ENCODE results near the gene CPOX.
"Not testable (repeated sequence)": the region's sequence is repeated elsewhere in the genome, so short reads cannot be mapped to it uniquely, and the experiment has no call there.

The CPOX gene

DNA sequence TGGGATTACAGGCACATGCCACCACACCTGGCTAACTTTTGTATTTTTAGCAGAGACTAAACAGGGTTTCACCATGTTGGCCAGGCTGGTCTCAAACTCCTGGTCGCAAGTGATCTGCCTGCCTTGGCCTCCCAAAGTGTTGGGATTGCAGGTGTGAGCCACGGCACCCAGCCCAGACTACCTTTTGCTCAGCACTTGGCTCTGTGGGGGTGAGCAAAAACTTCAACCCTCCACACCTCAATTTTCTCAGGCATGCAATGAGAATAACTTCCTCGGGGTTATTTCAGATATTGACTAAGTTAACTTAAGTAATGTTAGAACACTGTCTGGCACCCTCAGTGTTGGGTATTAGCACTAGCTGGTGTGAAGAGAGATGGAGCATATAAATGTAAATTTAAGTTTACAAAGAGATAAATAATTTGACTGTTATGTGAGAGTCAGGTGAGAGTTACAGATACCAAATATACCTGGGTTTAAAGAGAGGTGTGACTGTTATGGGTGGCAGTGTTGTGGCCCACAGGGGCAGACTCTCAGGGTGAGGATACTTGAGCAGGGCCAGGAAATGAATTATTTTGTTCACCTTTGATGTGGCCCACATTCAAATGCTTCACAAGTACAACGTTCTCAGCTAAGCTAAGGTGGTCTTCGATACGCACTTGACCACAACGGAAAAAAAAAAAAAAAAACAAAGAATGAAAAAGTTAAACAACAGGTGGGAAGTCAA lies 29.0 kb downstream of the CPOX start:
- no peak for DNase-seq

GRCh38 chr3:98563661-98564281 lies 29.6 kb downstream of the CPOX start:
- DNase-seq = no peak

- no peak for DNase-seq
These were observed 31.5 kb downstream of the CPOX start for GRCh38 chr3:98561727-98562521.

DNA sequence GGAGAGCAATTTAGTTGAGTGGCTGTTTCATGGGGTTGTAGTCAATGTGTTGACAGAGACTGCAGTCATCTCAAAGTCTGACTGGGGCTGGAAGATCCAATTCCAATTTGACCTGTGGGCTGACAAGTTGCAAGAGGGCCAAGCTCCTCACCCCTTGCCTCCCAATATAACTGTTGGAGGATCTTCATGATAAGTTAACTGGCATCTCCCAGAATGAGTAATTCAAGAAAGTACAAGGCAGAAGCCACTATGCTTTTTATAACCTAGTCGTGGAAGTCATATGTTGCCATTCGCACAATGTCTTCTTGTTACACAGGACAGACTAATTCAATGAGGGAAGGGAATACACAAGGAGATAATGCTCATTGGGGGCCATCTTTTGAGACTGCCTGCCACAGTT lies 32.5 kb downstream of the CPOX start:
- no peak for DNase-seq

- DNase-seq = not testable (repeated sequence)
These were observed 33.6 kb downstream of the CPOX start for GRCh38 chr3:98559769-98560168.

GRCh38 chr3:98558100-98558827 lies 35.1 kb downstream of the CPOX start:
- no peak for DNase-seq

GRCh38 chr3:98557324-98558010 lies 35.9 kb downstream of the CPOX start:
- DNase-seq = no peak

DNA sequence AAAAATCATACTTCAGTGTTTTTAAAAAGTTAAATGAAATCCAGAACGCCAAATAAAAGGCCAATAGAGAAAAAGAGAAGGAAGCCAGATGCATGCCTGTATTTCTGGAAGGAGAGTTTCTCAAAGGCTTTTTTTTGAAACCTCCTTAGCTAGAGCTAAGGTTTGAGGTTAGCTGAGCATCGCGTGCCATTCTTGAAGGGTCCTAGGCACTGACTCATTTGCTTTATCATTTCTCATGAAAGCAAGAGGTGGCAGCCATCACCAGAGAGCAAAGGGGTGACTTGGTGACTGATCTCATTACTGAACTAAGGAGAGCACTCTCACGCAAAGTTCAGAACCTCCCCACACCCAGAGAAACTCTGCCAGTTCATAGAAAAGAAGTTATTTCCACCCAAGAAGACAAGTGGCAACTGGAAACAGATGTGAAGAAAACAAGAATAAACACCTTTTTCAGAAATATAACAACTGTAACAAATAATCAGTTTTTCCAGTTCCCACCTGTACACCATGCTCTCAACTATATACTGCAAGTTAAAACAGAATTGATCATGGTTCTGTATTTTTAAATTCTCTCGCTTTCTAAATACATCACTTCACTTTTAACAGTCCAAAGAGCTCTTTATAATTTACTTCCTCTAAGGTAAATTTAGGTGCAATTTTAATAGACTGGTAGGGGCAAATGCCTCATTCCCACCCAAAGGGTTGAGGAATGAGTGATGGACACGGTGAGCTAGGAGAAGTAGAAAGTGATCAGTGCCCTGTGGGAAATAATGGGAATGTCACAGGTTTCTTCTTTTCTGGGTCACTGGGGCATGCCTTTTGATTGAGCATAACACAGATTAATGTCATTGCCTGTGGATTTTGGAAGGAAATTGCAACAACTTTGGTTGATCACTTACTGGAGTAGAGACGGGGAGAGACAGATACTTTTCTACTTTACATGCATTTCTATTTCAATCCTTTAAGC lies 37.0 kb downstream of the CPOX start:
- DNase-seq = no peak

- no peak for DNase-seq
These were observed 38.4 kb downstream of the CPOX start for GRCh38 chr3:98555025-98555379.

DNA sequence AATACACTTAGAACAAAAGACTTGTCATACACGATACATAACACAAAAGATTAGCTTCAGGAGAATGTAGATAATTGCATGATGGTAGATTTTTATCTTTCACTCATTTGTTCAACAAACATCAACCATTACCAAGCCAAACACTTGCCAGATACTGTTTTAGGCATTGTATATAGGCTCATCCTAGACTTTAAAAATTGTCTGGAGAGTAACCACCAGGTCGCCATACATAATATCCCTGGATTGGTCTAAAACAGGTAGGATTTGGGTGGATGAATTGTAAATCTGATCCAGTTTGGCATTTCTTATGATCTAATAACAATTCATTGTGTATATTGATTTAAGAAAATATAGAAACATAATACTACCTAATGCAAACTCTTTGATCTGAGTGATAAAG lies 38.8 kb downstream of the CPOX start:
- no peak for DNase-seq

DNA sequence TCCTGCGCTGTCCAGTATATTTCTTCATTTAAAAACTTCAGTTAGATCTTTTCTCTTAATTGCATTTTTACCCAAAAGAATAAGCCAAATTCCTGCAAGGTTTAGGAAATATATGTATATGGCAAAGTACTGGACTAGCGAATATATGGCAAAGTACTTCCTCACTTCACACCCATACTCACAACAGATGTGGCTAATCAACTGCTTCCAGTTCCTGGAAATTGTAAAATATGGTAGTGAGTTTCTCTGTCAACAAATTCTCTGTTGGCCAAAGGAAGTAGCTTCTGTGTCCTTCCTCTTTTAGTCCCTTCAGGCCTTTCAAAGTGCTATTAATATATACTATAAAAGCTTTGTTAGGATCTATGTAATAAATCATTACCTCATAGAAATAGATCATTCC lies 39.7 kb downstream of the CPOX start:
- DNase-seq = no peak

- DNase-seq = no peak
These were observed 40.3 kb downstream of the CPOX start for GRCh38 chr3:98553021-98553563.

- DNase-seq = no peak
These were observed 41.0 kb downstream of the CPOX start for GRCh38 chr3:98552232-98553020.

- DNase-seq = no peak
These were observed 41.7 kb downstream of the CPOX start for GRCh38 chr3:98551754-98552153.

DNA sequence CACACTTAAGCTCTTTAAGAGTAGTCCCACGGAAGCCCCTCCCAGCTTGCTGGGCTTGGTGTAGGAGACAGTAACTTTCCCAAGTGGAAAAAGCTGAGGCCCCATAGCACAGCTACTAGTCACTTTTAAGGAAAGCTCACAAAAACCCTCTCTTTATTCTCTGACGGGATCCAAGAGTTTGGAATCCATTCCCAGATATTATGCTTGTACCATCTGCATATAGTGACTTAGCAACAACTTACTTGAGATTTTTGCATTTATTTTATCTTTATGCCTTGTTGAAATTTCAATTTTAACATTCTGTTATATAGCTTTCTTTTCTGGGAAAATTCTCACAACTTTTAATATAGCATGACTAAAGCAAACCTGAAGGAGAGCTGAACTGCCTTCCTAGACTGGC lies 42.2 kb downstream of the CPOX start:
- DNase-seq = no peak

- no peak for DNase-seq
These were observed 42.6 kb downstream of the CPOX start for GRCh38 chr3:98550833-98551232.

- DNase-seq = no peak
These were observed 44.9 kb downstream of the CPOX start for GRCh38 chr3:98548544-98548943.

GRCh38 chr3:98545940-98546339 lies 47.5 kb downstream of the CPOX start:
- no peak for DNase-seq

DNA sequence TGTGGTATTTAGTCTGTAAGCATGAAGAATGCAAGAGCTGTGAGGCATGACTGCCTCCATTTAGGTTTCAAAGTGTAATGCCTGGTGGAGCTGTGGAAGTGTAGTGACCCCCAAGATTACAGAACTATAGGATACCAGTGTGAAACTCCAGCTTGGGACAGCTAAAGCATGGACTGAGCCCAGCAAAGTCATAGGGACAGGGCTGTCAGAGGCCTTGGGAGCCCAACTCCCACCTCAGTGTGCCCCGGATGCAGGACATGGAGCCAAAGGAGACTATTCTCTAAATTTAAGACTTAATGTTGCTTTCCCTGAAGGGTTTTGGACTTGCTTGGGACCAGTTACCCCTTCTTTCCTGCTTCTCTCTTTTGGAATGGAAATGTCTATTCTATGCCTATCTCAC lies 50.8 kb downstream of the CPOX start:
- DNase-seq = no peak

All from amygdala (tissue), 56 donors.